Tibial nerve (tissue), 3 donors: ENCODE results near the gene TRO.

ENCODE experiments used
- POLR2A ChIP-seq, 2 donors: fragments of 450-650 bp; IDR thresholded peaks; one replicate each; pipeline ENCODE4 v1.6.1; 2017; ENCODE audit warnings: antibody characterized with exemption in 2 of 2, mild to moderate bottlenecking in 2 of 2, moderate library complexity in 2 of 2
- TF ChIP-seq, protein P1 (sequence below), 5 experiments: fragments of 200-600 bp in 3 of 5; fragments of 450-650 bp in 2 of 5; sonication (generic) in 3 of 5; IDR thresholded peaks; one replicate each; pipeline ENCODE4 v1.5.1; 2016 to 2019; ENCODE audit warnings: antibody characterized with exemption in 5 of 5, mild to moderate bottlenecking in 3 of 5, moderate library complexity in 2 of 5

DNA sequence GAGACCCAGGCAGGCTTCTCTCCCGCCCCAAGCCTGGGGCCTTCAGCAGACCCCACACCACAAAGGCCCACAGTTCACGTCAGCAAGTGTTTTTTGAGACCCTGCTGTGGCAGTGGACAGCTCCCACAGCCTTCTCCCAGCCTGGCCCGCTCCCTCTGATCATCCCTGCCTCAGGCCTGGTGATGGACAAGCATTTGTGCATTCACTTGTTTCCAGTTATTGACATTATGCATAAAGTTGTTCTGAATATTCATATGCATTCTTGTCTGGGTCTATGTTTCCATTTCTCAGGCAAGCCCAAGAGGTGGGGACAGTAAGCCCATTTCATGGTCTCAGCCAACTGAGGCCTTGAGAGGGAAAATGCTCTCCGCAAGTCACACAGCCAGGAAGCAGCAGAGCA, 14.7 kb downstream of the TRO start:
- TF ChIP-seq, protein P1, sequence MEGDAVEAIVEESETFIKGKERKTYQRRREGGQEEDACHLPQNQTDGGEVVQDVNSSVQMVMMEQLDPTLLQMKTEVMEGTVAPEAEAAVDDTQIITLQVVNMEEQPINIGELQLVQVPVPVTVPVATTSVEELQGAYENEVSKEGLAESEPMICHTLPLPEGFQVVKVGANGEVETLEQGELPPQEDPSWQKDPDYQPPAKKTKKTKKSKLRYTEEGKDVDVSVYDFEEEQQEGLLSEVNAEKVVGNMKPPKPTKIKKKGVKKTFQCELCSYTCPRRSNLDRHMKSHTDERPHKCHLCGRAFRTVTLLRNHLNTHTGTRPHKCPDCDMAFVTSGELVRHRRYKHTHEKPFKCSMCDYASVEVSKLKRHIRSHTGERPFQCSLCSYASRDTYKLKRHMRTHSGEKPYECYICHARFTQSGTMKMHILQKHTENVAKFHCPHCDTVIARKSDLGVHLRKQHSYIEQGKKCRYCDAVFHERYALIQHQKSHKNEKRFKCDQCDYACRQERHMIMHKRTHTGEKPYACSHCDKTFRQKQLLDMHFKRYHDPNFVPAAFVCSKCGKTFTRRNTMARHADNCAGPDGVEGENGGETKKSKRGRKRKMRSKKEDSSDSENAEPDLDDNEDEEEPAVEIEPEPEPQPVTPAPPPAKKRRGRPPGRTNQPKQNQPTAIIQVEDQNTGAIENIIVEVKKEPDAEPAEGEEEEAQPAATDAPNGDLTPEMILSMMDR (IDR thresholded peaks at IDR 0.05), result no peak
- TF ChIP-seq POLR2A (IDR thresholded peaks at IDR 0.05), result no peak
